Measurements from ENCODE around the gene ATP5F1B.
"Not testable (repeated sequence)": the region's sequence is repeated elsewhere in the genome, so short reads cannot be mapped to it uniquely, and the experiment has no call there.

ATP5F1B gene

DNA sequence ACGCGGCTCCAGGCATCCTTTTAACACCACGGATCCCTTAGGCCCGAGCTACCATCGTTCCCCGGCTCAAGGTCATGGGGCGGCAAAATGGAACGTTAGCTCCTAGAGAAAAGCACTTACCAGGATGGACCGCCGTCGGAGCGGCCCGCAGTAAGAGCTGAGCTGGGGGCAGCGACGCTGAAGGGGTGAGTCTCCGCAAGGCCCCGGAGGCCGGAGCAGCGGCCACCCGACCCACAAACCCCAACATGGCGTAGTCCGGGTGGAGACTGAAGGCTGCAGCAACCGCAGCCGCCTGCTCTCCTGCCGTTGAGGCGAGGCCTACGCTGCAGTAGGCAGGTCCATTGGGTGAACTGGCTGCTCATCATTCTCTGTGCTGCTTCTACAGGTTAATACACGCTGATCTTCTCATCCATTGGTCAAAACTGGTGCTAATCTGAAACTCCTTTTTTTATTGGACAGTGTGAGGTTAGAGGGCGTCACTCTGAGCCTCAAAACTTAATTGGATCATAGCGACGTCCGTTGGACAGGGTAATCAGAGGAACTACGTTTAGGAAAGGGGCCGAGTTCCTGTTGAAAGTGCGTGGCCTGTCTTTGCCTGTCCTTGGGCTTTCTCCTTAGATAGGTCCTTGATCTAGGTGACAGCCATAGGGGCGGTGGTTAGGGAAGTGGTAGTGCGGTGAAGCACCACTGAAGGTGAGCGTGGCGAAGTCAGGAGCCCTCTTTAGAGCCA is at the start of gene ATP5F1B:
TSS of gene ATP5F1B (minus strand) at position 268 of the 730 bp plus-strand sequence. CDS start at position 247, 21 bp downstream.
- DNase-seq = peak; percentile 100

DNA sequence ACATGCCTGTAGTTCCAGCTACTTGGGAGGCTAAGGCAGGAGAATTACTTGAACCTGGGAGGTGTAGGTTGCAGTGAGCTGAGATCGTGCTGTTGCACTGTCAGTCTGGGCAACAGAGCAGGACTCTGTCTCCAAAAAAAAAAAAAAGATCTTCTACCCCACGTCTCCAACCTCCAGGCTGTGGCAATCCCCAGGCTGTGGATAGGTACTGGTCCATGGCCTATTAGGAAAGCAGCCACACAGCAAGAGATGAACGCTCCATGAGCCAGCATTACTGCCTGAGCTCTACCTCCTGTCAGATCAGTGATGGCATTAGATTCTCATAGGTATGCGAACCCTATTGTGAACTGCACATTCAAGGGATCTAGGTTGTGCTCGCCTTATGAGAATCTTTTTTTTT is 48.4 kb upstream of the ATP5F1B start:
- DNase-seq = no peak

DNA sequence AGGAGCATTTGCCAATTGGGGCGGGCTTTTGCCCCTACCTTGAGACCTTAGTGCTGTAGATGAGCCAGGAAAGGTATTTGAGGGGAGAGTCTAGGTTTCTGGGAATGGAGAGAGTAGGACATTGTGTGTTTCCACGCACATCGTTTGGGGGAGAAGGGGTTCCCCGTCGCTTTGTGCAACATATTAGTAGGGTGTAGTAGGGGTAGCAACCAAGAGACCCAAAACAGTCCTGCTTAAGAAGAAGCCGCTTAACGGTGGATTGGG is 43.0 kb upstream of the ATP5F1B start:
- no peak for DNase-seq

DNA sequence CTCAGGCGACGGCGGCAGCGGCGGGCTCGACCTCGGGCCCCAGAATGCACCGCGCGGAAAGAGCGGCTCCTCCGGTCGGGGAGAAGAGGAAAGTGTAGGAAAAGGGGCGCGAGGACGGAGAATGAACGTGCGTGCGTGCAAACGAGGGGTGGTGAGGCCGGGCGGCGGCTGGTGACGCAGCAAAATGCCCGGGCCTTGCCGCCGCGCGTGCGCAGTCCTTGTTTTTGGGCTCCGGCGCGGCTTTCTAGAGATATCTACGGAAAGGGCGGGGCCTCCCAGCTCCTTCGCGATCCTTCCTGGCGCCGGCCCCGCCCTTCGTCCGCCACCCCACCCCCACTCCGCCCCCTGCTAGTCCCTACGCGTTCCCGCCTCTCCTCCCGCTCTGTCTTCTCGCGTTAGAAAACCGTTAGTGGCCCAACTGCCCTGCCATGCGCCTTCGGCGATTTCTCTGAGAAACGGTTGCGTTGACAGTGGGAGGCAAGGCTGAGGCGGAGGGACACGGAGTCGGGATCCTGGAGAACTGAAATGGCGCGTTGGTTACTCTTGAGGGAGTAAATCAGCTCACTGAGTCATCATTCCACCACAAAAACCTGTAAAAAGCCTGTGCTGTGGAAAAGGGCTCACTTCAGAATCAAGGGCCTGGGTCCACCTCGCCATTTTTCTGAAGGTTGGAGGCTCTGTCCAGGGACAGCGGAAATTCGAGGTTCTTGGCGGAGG is 42.5 kb upstream of the ATP5F1B start, which contains the start of gene PTGES3:
TSS of gene PTGES3 (minus strand) at position 156 of the 717 bp plus-strand sequence. CDS start 285 bp downstream, outside the sequence.
- DNase-seq = peak; percentile 98

DNA sequence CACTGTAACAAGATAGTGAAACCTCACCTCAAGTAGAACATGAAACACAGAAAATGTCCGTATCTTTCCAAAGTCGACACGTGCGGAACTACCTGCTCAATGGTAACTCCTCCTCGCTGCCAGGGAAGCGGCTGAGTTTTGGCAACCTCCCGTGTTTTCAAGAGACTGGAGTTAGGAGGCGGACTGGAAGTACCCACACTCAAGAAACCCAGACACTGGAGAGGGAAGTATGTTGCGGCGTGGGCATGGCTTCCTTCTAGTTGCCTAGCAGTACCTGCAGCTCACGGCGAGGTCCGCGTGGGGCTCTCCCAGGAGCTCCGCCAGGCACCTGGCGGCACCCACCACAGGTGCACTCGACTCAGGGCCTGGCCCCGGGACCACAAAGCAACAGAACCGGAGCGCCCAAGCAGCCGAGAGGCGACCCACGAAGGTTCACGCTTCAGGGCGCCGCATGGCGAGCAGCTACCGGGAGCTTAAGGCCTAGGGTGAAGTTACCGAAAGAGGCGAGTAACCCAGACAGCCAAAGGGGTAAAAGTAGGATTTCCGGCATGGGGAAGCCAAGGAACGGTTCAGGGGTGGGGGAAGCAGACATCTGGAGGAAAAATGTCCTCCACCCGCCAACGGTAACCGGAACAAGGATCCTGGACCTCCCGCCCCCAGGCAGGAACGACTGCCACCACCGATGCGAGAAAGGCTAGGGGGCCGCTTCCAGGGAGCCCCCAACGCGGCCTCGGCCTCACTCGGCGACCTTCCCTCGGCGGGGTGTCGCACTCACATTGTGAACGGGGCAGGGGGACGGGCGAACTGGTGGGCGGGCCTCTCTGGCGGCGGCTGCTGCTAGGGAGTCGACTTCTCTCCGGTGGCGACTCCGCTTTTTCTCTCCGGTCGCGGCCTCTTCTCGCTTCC is 41.7 kb upstream of the ATP5F1B start:
- DNase-seq = peak; percentile 24

DNA sequence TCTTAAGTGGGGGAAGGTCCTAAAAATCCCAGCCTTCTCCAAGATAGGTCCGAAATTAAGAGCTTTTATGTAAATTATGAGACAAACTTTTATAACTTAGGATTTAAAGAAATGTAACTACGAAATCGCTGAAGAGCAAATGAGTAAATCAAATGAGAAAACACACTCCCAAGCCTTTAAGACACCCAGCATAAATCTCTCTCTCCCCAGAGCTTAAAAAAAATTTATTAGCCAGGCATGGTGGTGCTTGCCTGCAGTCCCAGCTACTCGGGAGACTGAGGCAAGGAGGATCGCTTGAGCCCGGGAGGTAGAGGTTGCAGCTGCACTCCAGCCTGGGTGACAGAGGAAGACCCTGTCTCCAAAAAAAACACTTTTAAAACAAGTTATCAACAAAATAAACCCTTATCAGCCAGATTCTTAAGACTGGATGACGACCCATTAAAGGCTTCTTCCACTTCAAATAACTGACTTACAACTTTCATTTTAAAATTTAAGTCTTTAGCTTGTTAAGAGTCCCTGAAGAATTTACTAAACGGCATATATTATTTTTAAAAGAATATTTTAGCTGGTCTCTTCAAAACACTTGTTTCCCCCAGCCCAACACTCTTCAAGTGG is 39.1 kb upstream of the ATP5F1B start:
- no peak for DNase-seq

DNA sequence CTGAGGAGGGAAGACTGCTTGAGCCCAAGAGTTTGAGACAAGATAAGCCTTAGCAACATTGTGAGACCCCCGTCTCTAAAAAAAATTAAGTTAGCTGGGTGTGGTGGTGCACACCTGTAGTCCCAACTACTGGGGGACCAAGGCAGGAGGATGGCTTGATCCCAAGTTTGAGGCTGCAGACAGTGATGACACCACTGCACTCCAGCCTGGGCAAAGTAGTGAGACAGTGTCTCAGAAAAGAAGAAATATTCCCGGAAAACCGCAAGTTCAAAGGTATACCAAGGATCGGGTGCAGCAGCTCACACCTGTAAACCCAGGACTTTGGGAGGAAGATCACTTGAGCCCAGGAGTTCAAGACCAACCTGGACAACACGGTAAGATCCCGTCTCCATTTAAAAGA is 36.5 kb upstream of the ATP5F1B start:
- no peak for DNase-seq

DNA sequence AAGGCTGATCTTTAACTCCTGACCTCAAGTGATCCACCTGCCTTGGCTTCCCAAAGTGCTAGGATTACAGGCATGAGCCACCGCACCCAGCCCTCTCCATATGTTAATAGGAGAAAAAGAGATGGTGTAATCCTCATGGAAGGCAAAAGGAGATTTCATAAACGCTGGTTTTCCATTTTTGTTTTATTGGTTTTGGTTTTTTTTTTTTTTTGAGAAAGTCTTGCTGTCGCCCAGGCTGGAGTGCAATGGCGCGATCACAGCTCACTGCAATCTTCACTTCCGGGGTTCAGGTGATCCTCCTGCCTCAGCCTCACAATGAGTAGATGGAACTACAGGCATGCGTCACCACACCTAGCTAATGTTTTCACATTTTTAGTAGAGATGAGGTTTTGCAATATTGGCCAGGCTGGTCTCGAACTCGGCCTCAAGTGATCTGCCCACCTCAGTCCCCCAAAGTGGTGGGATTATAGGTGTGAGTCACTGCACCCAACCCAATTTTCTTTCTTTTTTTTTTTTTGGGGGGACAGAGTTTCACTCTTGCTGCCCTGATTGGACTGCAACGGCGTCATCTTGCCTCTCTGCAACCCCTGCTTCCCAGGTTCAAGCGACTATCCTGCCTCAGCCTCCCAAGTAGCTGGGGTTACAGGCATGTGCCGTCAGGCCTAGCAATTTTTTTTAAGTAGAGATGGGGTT is 34.2 kb upstream of the ATP5F1B start:
- no peak for DNase-seq

DNA sequence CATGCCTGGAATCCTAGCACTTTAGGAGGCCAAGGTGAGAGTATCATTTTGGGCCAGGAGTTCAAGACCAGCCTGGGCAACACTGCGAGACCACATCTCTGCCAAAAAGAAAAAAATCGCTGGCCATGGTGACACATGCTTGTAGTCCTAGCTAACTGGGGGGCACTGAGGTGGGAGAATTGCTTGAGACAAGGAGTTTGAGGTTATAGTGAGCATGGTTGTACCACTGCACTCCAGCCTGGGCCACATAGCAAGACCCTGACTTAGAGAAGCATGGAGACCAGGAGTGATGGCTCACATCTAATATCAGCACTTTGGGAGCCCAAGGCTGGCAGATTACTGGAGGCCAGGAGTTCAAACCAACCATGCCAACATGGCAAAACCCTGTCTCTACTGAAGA is 33.1 kb upstream of the ATP5F1B start:
- DNase-seq = no peak

DNA sequence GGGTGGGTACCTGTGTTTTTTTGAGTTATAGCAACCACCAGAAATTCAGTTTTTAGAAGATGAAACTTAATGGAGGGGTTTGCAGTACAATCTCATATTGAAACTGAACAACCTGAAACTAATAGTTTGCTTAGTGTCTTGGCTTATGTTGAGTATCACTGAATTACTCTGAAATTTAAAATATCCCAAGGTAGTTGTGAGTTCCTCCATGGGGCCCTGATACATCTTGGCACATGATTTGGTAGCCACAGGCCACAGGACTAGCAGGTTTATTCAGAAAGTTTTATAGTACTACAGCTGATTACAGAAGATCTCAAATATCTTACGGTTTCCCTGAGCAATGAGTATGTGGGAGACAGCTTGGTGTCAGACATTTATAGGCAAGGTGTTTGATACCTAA is 31.9 kb upstream of the ATP5F1B start:
- DNase-seq = no peak

DNA sequence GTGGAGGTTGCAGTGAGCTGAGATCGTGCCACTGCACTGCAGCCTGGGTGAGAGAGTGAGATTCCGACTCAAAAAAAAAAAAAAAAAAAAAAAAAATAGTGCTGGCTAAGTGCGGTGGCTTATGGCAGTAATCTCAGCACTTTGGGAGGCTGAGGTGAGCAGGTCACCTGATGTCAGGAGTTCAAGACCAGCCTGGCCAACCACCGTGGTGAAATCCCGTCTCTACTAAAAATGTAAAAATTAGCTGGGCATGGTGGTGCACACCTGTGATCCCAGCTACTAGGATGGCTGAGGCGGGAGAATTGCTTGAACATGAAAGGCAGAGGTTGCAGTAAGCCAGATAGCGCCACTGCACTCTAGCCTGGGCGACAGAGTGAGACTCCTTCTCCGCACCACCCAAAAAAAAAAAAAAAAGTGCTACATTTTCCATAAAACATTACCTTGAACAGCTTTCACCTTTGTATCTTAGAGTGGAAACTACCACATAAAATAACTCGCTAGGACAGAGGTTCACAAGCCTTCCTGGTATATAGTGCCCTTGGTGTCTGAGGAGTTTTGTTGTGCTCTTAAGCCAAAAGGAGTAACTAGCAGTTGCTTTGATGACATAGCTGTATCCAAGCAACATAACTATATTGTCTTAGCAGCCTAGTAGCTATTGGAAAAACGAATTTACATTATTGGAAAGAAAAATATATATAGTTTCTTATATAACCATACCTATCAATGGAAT is 31.2 kb upstream of the ATP5F1B start:
- no peak for DNase-seq

DNA sequence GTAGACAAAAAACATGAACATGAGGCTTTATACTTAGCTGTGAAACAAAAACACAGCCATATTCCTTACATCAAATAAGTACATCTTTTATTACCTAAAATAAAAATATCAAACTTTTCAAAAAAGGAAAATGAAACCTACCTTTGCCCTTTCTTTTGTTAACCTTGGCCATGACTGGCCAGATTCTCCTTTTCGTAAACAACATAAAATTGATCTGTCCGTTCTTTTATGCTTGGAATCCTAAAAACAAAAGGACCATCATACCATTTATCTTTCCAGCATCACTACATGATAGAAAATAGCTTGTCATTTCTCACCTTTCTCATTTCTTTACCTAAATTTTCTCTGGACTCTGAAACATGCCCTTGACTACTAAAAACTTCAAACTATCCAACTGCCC is 25.8 kb upstream of the ATP5F1B start:
- no peak for DNase-seq

DNA sequence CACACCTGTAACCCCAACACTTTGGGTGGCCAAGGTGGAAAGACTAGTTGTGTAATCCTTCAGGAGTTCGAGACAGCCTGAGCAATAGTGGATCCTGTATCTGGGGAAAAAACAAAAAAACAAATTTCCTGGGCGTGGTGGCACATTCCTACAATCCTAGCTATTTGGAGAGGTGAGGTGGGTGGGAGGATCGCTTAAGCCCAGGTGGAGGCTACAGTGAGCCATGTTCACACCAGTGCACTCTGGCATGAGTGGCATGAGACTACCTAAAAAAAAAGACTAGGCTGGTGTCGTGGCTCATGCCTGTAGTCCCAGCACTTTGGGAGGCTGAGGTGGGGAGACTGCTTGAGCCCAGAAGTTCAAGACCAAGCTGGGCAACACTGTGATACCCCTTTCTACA is 25.1 kb upstream of the ATP5F1B start:
- no peak for DNase-seq

DNA sequence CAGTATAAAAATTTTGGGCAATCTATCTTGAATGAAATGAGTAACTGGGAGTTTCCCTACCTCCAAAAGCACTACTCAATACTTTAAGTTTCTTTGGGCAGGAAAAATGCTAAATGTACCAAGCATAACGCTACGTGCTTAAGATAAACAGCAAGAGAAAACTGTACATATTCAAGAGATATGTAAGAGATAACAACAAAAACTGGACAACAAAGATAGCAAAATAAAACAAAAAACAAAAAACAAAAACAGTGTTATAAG is 22.3 kb upstream of the ATP5F1B start:
- DNase-seq = no peak

DNA sequence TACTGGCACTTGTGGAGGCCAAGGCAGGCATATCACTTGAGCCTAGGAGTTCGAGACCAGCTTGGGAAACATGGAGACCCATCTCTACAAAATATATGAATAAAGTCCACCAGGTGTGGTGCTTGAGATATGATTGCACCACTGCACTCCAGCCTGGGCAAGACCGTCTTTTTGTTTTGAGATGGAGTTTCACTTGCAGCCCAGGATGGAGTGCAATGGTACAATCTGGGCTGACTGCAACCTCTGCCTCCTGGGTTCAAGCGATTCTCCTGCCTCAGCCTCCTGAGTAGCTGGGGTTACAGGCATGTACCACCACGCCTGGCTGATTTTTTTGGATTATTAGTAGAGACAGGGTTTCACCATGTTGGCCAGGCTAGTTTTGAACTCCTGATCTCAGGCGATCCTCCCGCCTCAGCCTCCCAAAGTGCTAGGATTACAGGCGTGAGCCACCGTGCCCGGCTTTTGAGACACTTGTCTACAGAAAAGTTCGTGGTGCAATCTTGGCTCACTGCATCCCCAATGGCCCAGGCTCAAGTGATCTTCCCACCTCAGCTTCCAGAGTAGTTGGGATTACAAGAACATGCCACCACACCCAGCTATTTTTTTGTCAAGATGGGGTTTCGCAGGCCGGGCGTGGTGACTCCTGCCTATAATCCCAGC is 16.3 kb upstream of the ATP5F1B start:
- no peak for DNase-seq

DNA sequence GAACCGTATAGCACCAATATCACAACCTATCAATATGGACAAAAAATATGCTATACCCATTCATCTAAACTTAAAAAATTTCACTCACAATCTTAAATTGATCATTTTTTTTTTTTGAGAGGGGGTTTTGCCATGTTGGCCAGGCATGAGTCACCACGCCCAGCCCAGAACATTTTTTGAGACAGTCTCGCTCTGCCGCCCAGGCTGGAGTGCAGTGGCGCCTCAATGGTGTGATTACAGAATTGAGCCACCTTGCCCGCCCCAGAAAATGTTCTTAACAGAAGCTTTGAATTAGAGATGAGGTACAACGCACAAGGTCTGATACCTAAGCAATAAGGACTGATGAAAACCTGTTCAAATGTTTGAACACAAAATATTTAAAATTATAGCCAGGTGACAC is 15.8 kb upstream of the ATP5F1B start:
- DNase-seq = no peak

DNA sequence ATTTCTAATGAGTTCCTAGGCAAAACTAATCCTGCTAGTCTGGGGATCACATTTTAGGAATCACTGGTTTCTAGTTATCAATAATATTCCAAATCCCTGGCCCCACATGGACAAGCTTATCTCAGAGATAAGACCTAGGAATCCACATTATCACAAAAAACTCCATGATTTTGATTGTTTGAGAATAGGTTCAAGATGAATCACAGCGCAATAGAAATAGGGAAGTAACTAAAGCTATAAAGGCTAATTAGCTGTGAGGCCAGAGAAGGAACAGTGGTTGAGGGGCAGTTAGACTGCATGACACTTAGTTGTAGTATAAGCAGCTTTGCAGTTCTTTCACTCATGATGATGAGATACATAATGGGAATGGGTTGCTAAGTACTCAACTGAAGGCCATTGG is 13.1 kb upstream of the ATP5F1B start:
- no peak for DNase-seq

DNA sequence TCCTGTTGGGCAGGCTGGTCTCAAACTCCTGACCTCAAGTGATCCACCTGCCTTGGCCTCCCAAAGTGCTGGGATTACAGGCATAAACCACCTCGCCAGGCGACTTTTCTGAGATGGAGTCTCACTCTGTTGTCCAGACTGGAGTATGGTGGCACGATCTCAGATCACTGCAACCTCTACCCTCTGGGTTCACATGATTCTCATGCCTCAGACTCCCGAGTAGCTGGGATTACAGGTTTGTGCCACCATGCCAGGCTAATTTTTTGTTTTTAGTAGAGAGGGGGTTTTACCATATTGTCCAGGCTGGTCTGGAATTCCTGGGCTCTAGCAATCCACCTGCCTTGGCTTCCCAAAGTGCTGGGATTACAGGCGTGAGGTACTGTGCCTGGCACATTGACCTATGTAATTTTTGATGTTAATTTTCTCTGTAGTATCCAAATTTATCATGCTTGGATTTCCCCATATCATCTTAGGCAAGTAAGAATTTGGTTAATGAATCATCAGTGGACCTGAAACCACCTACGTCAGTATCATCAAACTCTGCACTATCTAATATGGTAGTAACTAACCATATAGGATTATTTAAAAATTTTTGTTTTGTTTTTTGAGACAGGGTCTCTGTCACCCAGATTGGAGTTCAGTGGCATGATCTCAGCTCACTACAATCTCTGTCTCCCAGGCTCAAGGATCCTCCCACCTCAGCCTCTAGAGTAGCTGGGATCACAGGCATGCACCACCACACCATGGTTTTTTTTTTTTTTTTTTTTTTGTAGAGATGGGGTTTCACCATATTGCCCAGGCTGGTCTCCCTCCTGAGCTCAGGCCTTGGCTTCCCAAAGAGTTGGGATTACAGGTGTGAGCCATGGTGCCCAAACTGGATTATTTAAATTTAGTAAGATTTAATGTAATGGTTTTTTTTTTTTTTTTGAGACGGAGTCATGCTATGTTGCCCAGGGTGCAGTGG is 11.9 kb upstream of the ATP5F1B start:
- no peak for DNase-seq

DNA sequence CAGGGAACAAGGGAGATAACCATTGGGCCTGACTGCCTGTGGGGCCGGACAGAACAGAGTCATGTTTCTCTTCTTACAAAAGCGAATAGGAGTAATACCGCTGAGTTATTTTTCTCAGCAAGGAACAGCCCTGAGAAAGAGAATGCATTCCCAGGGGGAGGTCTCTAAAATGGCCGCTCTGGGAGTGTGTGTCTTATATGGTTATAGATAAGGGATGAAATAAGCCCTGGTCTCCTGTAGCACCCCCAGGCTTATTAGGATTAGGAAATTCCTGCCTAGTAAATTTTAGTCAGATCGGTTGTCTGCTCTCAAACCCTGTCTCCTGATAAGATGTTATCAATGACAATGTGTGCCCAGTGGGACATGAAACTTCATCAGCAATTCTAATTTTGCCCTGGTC is 8.0 kb upstream of the ATP5F1B start:
- DNase-seq = not testable (repeated sequence)

DNA sequence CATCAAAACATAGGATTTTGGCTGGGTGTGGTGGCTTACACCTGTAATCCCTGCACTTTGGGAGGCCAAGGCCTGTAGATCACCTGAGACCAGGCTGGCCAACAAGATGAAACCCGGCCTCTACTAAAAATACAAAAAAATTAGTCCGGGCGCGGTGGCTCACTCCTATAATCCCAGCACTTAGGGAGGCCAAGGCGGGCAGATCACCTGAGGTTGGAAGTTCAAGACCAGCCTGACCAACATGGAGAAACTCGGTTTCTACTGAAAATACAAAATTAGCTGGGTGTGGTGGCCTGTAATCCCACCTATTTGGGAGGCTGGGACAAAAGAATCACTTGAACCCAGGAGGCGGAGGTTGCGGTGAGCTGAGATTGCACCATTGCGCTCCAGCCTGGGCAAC is 2.2 kb upstream of the ATP5F1B start:
- not testable (repeated sequence) for DNase-seq
